Activated CD4-positive, alpha-beta T cell treated with anti-CD3 and anti-CD28 coated beads, Interleukin-2, amount 50 U/mL, for 24 hours (primary cell): ENCODE measurements around the gene SUPT3H.

Source experiments
- DNase-seq, 2 donors: peaks; one replicate each; pipeline ENCODE4 v3.0.0-alpha.2; 2020; ENCODE audit warnings: low read depth in 1 of 2, low spot score in 1 of 2

The SUPT3H gene

GRCh38 chr6:45006893-45007292 lies 370.8 kb downstream of the SUPT3H start:
- no peak for DNase-seq

- no peak for DNase-seq
These were observed 373.8 kb downstream of the SUPT3H start for GRCh38 chr6:45003961-45004360.

- no peak for DNase-seq
These were observed 374.3 kb downstream of the SUPT3H start for GRCh38 chr6:45003387-45003786.

- no peak for DNase-seq
These were observed 375.2 kb downstream of the SUPT3H start for GRCh38 chr6:45002390-45003105.

- DNase-seq: no peak
These were observed 376.1 kb downstream of the SUPT3H start for GRCh38 chr6:45001663-45002062.

- DNase-seq: no peak
These were observed 376.9 kb downstream of the SUPT3H start for GRCh38 chr6:45000833-45001232.

- DNase-seq: no peak
These were observed 378.7 kb downstream of the SUPT3H start for GRCh38 chr6:44999066-44999465.

GRCh38 chr6:44995486-44996132 lies 382.1 kb downstream of the SUPT3H start:
- no peak for DNase-seq

- DNase-seq: no peak
These were observed 388.3 kb downstream of the SUPT3H start for GRCh38 chr6:44989391-44989790.

- no peak for DNase-seq
These were observed 392.7 kb downstream of the SUPT3H start for GRCh38 chr6:44985006-44985405.

GRCh38 chr6:44983467-44984365 lies 394.0 kb downstream of the SUPT3H start:
- DNase-seq: no peak

- DNase-seq: no peak
These were observed 396.9 kb downstream of the SUPT3H start for GRCh38 chr6:44980841-44981240.

- DNase-seq: no peak
These were observed 400.8 kb downstream of the SUPT3H start for GRCh38 chr6:44976677-44977641.

- DNase-seq: no peak
These were observed 403.2 kb downstream of the SUPT3H start for GRCh38 chr6:44974511-44974910.

- no peak for DNase-seq
These were observed 405.0 kb downstream of the SUPT3H start for GRCh38 chr6:44972709-44973108.

- DNase-seq: no peak
These were observed 408.1 kb downstream of the SUPT3H start for GRCh38 chr6:44969446-44970185.

- no peak for DNase-seq
These were observed 410.3 kb downstream of the SUPT3H start for GRCh38 chr6:44967481-44967880.

GRCh38 chr6:44966449-44967092 lies 411.2 kb downstream of the SUPT3H start:
- no peak for DNase-seq

GRCh38 chr6:44965708-44966107 lies 412.0 kb downstream of the SUPT3H start:
- DNase-seq: no peak

- no peak for DNase-seq
These were observed 416.8 kb downstream of the SUPT3H start for GRCh38 chr6:44960898-44961297.
